ENCODE measurements around the gene LRRC38. TPM values are rescaled to one million over a fixed set of nuclear protein-coding genes. Genes with fewer than 3 reads are reported as not detected.

LRRC38 gene
- total RNA-seq, 1 donor from 2014 or later: not detected

DNA sequence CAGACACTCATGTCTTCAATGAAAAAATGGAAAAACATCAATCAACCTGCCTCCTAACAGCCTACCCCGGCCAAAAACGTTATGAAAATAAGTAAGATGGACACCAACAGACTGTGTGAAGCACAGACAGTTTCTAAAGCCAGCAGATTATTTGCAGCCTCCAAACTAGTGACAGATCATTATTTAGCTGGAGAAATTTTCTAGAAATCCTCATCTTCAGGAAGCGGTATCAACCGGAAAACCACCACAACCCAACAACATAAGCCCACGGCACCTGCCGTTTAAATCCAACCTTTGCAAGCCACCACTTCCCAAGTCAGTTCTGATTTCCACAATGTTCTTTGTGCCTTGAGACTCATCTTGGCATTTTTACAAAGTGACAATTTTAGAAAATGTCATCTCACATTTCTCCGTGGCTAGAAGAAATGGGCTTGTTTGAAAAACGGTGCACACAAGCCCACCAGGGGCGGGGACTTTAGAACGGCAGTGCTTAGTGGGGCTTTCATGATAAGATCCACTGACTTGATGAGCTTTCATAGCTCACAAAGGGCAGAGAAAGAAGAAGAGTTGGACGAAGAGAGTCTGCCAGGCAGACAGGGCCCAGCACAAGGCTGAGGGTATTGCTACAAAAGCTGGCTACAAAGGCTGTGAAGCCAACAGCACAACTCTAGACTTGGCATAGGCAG is 34.5 kb downstream of the LRRC38 start:
- CTCF ChIA-PET: no interaction called here
- TF ChIP-seq, protein P1, sequence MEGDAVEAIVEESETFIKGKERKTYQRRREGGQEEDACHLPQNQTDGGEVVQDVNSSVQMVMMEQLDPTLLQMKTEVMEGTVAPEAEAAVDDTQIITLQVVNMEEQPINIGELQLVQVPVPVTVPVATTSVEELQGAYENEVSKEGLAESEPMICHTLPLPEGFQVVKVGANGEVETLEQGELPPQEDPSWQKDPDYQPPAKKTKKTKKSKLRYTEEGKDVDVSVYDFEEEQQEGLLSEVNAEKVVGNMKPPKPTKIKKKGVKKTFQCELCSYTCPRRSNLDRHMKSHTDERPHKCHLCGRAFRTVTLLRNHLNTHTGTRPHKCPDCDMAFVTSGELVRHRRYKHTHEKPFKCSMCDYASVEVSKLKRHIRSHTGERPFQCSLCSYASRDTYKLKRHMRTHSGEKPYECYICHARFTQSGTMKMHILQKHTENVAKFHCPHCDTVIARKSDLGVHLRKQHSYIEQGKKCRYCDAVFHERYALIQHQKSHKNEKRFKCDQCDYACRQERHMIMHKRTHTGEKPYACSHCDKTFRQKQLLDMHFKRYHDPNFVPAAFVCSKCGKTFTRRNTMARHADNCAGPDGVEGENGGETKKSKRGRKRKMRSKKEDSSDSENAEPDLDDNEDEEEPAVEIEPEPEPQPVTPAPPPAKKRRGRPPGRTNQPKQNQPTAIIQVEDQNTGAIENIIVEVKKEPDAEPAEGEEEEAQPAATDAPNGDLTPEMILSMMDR (IDR thresholded peaks at IDR 0.05): no peak
- Mint-ChIP-seq H3K9me3 (peaks cover 4% of the 10 kb centered on the region), H3K27me3 (peaks cover 4% of the 10 kb centered on the region), H3K4me3 (no peak overlapping the region), H3K27ac (no peak overlapping the region), H3K36me3 (ENCODE audit: low read depth) (no peaks in the 10 kb centered on the region), H3K4me1 (no peaks in the 10 kb centered on the region)
- intact Hi-C loops (cut with micrococcal nuclease): no loop called here
- POLR2A ChIA-PET: no interaction called here
- ATAC-seq (ENCODE audit: low read depth): no peak
- no peak for DNase-seq

DNA sequence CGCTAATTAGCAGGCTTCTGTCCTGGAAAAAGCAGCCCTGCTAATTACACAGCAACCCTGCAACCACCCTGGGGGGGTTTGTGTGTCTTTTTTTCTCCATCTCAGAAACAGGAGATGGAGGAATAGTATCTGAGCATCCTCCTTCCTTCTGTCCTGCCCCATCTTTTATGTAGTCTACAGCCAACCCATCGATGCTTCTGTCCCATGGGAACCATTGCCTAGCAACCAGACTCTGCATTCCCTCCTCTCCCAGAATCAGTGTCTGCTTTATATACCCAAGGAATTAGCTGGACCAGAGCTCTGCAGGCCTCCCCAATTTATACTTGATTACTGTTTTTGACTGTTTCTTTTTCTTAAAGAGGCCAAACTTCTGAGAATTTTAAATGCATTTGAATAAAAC is 35.1 kb downstream of the LRRC38 start:
- POLR2A ChIA-PET: no interaction called here
- no peak overlapping the region for H3K4me3 Mint-ChIP-seq
- no peaks in the 10 kb centered on the region for H3K36me3 Mint-ChIP-seq (ENCODE audit: low read depth)
- CTCF ChIA-PET: no interaction called here
- intact Hi-C loops (cut with micrococcal nuclease): no loop called here
- TF ChIP-seq, protein P1 (IDR thresholded peaks at IDR 0.05): no peak
- ATAC-seq (ENCODE audit: low read depth) (no peak), DNase-seq (no peak)
- H3K9me3 Mint-ChIP-seq: peaks cover 4% of the 10 kb centered on the region
- H3K4me1 Mint-ChIP-seq: no peaks in the 10 kb centered on the region
- H3K27me3 Mint-ChIP-seq: peaks cover 4% of the 10 kb centered on the region
- H3K27ac Mint-ChIP-seq: no peak overlapping the region

DNA sequence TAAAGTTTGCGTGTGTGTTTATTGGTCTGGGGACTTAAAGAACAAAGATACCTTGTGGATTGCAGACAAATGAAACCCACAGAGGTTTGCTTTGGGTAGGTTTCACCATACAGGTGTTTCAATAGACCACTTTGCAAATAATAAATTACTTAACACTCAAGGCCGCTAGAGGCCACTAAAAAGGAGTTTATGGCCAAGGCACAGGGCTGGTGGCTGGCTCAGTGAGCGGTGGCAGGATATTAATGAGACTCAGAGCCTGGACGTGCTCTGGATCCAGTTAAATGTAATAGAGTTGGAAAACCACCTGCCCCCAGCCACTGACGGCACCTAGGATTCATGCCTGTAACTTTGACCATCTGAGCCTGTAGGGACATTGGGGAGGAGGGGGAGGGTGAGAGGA is 44.5 kb downstream of the LRRC38 start:
- Mint-ChIP-seq H3K36me3 (ENCODE audit: low read depth) (no peaks in the 10 kb centered on the region), H3K27ac (no peak overlapping the region), H3K4me1 (no peaks in the 10 kb centered on the region), H3K4me3 (no peak overlapping the region), H3K27me3 (peaks cover 8% of the 10 kb centered on the region), H3K9me3 (no peaks in the 10 kb centered on the region)
- intact Hi-C loops (cut with micrococcal nuclease): no loop called here
- POLR2A ChIA-PET: no interaction called here
- ATAC-seq (ENCODE audit: low read depth) (no peak), DNase-seq (no peak)
- TF ChIP-seq, protein P1 (IDR thresholded peaks at IDR 0.05): no peak
- CTCF ChIA-PET: no interaction called here

DNA sequence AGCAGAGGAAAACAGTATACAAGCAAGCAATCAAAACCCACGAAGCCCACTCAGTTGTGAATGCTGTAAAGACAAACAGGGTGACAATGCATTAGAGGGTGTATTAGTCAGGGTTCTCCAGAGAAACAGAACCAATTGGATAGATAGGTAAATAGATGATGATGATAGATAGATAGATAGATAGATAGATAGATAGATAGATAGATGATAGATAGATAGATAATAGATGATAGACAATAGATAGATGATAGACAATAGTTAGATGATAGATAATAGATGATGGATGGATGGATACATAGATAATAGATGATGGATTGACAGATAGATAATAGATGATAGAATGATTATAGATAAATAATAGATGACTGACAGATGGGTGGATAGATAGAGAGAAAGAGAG is 48.3 kb downstream of the LRRC38 start:
- ATAC-seq (ENCODE audit: low read depth) (no peak), DNase-seq (no peak)
- Mint-ChIP-seq H3K4me3 (no peak overlapping the region), H3K27ac (no peak overlapping the region), H3K27me3 (peaks cover 11% of the 10 kb centered on the region), H3K36me3 (ENCODE audit: low read depth) (no peaks in the 10 kb centered on the region), H3K4me1 (no peaks in the 10 kb centered on the region), H3K9me3 (no peaks in the 10 kb centered on the region)
- ChIA-PET POLR2A (no interaction called here), CTCF (no interaction called here)
- TF ChIP-seq, protein P1 (IDR thresholded peaks at IDR 0.05): no peak
- intact Hi-C loops (cut with micrococcal nuclease): no loop called here

DNA sequence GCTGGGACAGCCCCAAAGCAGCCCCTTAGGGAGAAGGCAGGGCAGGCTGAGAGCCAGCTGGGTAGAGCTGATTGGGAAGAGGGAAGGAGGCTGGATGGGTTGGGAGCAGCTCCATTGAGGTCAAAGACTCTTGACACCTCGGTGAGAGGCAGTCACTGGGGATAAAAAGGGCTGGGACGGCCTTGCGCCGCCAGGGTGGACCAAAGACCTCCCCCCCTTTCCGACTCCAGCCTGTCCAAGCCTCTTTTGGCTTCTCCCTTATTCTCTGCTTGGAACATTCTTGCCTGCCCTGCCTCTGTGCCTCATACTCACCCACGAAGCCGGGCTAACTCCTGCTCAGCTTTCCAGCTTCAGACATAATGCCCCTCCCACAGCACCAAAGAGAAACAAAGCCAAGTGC is 51.1 kb downstream of the LRRC38 start:
- no peak for ATAC-seq (ENCODE audit: low read depth)
- no peak overlapping the region for H3K4me3 Mint-ChIP-seq
- no peaks in the 10 kb centered on the region for H3K9me3 Mint-ChIP-seq
- intact Hi-C loops (cut with micrococcal nuclease): no loop called here
- CTCF ChIA-PET: no interaction called here
- TF ChIP-seq, protein P1 (IDR thresholded peaks at IDR 0.05): no peak
- peaks cover 9% of the 10 kb centered on the region for H3K27me3 Mint-ChIP-seq
- POLR2A ChIA-PET: no interaction called here
- no peaks in the 10 kb centered on the region for H3K4me1 Mint-ChIP-seq
- no peaks in the 10 kb centered on the region for H3K36me3 Mint-ChIP-seq (ENCODE audit: low read depth)
- H3K27ac Mint-ChIP-seq: no peak overlapping the region
- no peak for DNase-seq
